Astrocyte of the spinal cord (primary cell): Measurements from ENCODE around the gene BFSP1.

Experiments used
- DNase-seq: peaks from one replicate; pipeline ENCODE4 v3.0.0; 2011; ENCODE audit warnings: low read depth, low spot score
- H3K4me3 ChIP-seq: 2 replicates; pipeline ENCODE4 v1.5.1; 2011; ENCODE audit warnings: low read depth, mild to moderate bottlenecking, low read length, moderate library complexity
- CTCF ChIP-seq: IDR thresholded peaks from 2 replicates; pipeline ENCODE4 v1.5.1; 2012; ENCODE audit warnings: low read depth, mild to moderate bottlenecking, low read length, inconsistent platforms
- in situ Hi-C: cut with HindIII; loops from 2 replicates; pipeline ENCODE4 v1.10.0; 2017; ENCODE audit warnings: low sequenced_read_pairs

BFSP1 gene

GRCh38 chr20:17485017-17485416 lies 46.2 kb downstream of the BFSP1 start:
- no peak for TF ChIP-seq CTCF
- no peak for DNase-seq
- in situ Hi-C loops: no loop called here
- no peak overlapping the region for H3K4me3 ChIP-seq

GRCh38 chr20:17482536-17482935 lies 48.6 kb downstream of the BFSP1 start:
- no peak for DNase-seq
- in situ Hi-C loops: no loop called here
- H3K4me3 ChIP-seq: no peak overlapping the region
- no peak for TF ChIP-seq CTCF

GRCh38 chr20:17481661-17482060 lies 49.5 kb downstream of the BFSP1 start:
- no peak for DNase-seq
- in situ Hi-C loops: no loop called here
- no peak for TF ChIP-seq CTCF
- no peak overlapping the region for H3K4me3 ChIP-seq

GRCh38 chr20:17480696-17481095 lies 50.5 kb downstream of the BFSP1 start:
- no peak for DNase-seq
- H3K4me3 ChIP-seq: no peak overlapping the region
- no peak for TF ChIP-seq CTCF
- in situ Hi-C loops: no loop called here

- in situ Hi-C loops: no loop called here
- no peak overlapping the region for H3K4me3 ChIP-seq
- no peak for DNase-seq
- TF ChIP-seq CTCF: no peak
These were observed 52.0 kb downstream of the BFSP1 start for GRCh38 chr20:17479063-17479657.

GRCh38 chr20:17473659-17474058 lies 57.5 kb downstream of the BFSP1 start:
- DNase-seq: no peak
- H3K4me3 ChIP-seq: no peak overlapping the region
- TF ChIP-seq CTCF: no peak
- in situ Hi-C loops: no loop called here
